ENCODE data around the gene PPP1R27.

PPP1R27 gene

DNA sequence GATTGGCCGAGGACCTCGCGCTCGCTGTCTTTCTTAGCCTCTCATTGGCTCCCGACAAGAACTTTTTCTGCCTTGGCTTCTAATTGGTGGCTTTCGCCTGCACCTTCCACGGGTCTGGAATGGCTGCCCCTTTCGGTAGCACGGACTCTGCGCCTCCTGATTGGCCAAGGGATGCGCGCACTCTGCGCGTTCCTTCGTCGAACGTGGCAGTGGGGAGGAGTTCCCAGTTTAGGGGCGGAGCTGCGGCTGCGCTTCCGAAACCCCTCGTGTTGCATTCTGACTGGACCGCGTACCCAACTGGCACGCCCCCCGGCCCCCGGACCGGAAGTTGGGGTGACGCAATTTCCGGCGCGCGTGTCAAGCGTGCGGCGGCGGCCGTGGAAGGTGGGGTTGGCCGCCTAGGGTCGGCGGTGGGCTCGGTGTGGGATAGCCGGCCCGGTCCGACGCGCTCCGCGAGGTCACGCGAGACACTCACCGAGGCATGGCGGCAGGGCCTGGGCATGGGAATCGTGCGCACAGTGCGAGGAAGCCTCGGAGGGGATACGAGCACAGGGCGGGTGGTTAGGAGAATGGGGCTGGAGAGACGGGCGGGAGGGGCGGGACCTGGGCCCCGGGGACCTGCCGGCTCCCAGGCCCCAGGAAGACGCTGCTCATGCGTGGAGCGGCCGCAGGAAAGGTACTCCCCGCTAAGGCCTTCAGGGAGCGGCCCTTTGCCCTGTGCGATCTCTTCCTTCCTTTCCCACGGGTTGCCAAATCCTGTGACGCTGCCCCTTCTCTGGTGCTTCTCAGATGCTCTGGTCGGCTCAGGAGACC is 26.1 kb upstream of the PPP1R27 start:
- peak; percentile 99 for DNase-seq

DNA sequence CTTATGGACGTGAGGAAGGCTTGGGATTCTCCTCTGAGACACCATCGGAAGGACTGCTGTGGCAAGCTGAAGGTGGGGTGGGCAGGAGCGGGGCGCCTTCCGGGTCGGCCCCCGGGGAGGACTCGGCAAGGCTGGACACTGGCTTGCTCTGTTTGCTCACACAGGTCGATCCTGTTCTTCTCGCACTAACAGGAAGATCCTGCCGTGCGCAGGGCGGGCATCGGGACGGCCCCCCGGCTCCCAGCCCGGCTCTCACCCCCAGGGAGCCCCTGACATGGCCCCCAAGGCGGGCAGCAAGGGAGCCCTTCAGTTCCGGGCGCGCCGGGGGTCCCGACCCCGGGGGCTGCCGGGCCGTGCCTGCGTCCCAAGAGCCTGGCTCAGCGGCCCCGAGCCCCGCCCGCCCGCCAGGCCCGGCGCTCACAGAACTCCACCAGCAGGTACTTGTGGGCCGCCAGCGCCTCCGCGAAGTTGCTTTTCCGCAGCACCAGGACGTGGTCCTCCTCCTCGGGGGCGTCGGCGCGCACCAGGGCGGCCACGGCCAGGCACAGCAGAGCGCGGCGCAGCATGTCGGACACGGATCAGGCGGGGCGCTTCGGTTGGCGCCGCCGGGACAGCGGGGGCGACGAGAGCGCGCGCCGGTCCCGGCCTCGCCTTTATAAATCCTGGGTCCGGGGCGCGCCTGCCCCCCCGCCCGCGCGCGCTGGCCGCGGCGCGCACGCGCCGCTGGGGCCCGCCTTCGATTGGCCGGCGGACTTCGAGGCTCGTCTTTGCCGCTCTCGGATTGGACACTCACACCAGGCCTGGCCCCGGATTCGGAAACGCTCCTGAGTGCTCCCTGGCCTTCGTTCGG is 25.3 kb upstream of the PPP1R27 start, which contains the start of gene P4HB:
P4HB (minus strand) TSS at position 630 of the 850 bp plus-strand sequence; CDS start at position 566, 64 bp downstream.
- no peak for DNase-seq

DNA sequence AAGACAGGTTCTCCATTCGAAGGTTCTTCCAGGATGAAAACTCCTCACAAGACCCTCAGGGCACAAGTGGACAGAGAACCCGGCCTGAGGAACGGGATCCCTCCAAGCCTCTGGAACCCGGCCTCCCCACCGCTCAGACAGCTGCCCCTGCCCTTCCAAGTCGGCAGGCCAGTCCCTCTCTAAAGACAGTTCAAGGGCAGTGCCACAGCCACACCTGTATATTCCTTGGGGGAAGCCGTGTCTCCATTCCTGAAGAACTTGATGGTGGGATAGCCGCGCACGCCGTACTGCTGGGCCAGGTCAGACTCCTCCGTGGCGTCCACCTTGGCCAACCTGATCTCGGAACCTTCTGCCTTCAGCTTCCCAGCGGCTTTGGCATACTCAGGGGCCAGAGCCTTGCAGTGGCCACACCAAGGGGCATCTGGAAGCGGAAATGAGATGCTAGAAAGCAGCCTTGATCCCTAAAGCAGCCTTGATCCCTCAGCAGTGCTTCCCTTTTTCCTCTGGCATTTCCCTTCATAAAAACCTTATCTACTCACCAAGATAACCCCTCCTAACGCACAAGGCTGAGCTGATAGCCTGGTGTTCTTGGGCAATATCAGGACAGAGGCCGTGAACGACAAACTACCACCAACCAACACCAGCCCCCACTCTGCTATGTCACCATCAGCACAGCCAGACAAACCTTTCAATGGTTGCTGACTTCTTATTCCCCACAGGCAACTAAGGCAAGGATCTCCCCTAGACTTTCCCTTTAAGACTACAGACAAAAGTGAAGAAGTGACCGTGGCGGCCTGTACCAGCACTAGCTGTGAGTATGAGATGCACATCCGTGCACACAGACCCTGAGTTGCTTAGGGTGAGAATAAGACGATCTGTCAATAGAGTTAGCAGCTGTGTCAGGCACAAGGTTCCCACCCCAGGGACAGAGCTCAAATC is 24.4 kb upstream of the PPP1R27 start:
- DNase-seq = no peak

DNA sequence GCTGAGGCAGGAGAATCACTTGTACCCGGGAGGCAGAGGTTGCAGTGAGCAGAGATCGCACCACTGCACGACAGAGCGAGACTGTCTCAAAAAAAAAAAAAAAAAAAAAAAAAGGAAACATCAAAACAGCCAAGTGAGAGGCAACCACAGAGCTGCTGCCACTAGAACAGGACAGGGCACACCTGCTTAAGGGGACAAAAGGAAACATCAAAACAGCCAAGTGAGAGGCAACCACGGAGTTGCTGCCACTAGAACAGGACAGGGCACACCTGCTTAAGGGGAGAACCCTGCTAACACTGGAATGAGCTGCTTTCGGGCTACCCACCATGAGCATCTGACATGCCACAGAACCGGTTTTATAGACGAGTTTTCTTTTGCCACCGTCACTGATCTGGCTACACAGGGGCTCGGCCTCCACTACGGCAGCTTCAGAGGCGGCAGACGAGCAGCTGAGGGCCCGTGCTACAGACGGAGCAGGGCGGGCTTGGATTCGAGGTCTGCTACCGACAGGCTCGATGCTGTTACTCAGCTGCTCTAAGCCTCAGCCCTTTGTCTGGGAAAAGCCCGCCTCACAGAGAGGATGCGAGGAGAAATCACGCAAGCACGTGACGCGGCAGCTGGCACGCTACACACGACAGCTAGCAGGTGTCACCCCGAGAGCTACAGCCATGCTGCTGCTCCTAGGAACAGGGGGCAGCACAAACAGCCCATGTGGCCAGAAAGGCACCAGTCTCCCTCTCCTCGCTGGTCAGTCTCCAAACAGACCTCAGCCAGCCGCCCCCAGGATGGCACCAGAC is 23.5 kb upstream of the PPP1R27 start:
- no peak for DNase-seq

- DNase-seq = no peak
Measured at GRCh38 chr17:81854974-81855774, 20.3 kb upstream of the PPP1R27 start.

GRCh38 chr17:81852237-81852636 is 17.4 kb upstream of the PPP1R27 start:
- DNase-seq = no peak

DNA sequence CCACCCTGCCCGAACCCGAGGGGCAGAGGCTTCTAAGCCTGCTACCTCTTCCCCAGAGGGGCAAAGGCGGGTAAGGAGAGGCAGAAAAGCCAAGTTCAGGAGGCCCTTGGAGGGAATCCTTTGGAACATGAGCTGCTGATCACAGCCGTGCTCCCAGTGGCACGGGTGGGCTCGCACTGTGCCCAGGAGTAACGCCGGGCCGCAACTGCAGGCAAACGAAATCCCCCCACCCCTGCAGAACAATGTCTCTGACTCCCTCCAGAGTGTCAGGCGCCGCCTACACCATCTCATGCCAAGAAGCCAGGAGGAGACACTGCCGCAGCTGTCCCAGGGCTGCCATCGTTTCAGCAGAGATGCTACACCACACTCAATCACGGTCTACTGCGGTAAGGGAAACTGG is 16.6 kb upstream of the PPP1R27 start:
- no peak for DNase-seq

DNA sequence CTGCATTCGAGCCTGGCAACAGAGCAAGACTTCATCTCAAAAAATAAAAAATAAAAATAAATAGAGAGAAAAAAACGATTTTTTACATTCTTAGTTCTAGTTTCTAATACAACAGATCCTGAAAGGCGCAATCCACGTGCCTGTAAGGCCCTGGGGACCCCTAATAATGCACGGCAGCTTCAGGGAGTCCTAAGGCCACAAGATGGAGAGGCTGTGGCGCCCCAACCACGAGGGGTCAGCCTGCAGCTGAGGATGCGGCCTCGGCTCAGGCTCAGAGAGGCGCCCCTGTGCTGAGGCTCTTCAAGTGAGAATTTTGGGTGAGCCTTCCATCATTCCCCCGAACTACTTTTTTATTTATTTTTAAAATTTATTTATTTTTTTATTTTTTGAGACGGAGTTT is 14.6 kb upstream of the PPP1R27 start:
- no peak for DNase-seq

- no peak for DNase-seq
Measured at GRCh38 chr17:81846743-81847689, 12.2 kb upstream of the PPP1R27 start.

GRCh38 chr17:81845881-81846742 is 11.3 kb upstream of the PPP1R27 start:
- no peak for DNase-seq

- DNase-seq = no peak
Measured at GRCh38 chr17:81845361-81845760, 10.5 kb upstream of the PPP1R27 start.

DNA sequence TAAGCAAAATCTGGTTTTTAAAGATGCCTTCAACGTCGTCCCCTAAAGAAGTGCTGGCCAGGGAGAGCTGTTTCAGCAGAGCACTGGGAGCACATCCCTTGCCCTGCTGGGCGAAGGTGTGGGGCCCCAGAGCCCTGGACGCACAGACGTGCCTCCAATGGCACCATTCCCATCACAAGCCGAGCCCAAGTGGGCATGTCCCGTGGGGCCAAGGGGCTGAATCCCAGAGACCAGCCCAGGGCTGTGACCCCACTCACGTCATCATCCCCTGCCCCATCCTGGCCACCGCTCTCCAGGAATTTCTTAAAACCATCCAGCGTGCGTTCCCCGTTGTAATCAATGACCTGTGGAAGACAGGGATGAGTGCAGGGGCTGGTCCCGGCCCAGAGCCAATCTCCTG is 10.0 kb upstream of the PPP1R27 start:
- no peak for DNase-seq

DNA sequence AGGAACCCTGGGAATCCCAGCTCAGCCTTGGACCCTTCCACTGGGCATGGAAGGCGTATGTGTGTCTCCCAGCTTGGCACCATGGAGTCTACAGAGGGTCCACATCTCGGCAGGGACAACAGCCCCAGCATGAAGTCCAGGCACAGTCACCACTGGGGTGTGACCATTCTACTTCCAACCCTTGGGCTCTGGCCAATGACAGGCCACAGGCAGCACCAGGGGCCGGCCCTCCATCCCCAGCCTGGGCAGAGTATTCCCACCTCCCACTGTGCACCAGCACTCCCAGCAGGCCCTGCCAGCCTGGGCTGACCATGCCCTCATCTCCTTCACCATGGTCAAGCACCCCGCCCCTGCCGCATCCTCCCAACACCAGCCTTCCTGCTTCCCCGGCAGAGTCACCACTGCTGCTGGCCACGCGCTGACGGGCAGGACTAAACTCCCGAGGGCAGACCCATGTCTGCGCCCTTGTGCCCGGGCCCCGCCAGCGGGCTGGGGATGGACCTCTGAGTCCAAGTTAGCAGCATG is 9.5 kb upstream of the PPP1R27 start:
- DNase-seq = no peak

DNA sequence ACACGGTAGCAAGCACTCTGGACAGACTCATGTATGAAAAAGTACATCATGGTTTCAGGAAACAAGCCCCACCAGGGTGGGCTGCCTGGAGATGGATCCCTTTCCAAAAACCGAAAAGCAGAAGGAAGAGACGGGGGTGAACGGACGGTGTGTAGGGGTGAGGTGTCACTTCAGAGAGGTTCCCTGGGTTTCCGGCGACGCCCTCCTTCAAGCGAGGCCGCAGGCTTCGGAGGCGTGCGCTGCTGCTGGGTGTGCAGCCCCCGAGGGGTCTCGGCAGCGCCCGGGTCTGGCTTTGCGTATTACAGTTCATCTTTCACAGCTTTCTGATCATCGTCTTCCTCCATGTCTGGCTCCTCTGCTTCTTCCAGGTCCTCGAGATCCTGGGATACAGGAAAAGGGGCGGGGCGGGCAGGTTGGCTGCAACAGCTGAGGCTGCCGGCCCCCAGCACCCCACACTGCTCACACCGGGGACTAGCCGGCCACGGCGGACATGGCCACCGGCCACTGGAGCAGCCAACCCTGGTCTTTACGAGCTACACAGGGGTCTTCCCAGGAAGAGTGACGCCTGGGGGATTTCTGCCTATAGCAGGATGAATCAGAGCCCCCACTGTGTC is 9.0 kb upstream of the PPP1R27 start:
- no peak for DNase-seq

DNA sequence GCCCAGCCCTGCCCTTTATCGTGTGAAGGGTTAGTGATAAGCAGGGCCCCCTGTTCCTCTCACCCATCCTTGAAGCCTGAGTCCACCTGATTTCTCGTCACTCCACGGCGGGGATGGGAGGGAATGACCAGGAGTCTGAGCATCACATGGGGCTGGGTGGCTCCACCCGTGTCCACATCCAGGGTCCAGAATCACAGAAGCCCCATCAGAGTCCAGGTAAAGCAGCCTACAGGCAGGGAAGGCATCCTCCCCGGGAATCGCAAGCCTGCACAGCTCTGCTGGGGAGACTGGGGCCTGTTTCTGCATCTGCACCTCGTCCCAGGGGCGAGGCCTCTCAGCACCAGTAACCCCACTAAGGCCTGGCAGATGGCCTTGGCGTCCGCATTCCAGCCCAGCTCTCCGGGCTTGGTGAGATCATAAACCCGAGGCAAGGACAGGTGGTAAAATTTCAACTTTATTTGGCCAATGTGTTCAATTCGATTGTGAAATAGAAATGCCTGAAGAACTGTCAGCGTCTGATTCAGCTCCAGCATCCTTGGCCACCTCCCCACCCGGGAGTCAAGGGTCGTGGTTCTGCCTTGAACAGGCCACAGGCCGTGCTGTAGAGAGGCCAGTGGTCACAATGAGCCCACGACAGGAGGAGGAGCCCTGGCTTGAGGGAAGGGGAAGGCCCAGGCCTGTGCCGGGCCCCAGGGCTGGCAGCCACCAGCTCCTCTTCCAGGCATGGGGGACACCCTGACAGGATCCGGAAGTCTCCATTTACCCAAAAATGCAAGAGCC is 8.1 kb upstream of the PPP1R27 start:
- no peak for DNase-seq

GRCh38 chr17:81842378-81842724 is 7.5 kb upstream of the PPP1R27 start:
- DNase-seq = no peak

DNA sequence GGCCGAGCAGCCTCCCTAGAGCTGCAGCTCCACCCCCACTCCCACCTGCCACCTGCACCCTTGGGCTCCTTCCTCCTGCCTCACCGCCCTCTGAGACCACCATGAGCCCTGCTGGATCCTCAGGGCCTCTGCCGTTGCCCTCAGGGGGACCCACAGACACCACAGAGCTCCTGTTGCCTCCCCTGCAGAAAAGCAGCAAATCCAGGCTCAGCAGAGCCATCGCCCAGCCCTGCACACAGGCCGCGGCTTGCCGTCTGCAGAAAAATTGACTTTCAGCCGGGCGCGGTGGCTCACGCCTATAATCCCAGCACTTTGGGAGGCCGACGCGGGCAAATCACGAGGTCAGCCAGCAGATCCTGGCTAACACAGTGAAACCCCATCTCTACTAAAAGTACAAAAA is 7.0 kb upstream of the PPP1R27 start:
- no peak for DNase-seq
